AG20443 (cell line): ENCODE results near the gene PIAS4.

Source experiments
- DNase-seq: peaks from one replicate; pipeline ENCODE4 v3.0.0; 2012; ENCODE audit warnings: low spot score, mixed read lengths

Gene PIAS4

GRCh38 chr19:3977242-3978143 lies 30.0 kb upstream of the PIAS4 start:
- DNase-seq = no peak

- DNase-seq = no peak
Measured at GRCh38 chr19:3978145-3978544, 29.4 kb upstream of the PIAS4 start.

DNA sequence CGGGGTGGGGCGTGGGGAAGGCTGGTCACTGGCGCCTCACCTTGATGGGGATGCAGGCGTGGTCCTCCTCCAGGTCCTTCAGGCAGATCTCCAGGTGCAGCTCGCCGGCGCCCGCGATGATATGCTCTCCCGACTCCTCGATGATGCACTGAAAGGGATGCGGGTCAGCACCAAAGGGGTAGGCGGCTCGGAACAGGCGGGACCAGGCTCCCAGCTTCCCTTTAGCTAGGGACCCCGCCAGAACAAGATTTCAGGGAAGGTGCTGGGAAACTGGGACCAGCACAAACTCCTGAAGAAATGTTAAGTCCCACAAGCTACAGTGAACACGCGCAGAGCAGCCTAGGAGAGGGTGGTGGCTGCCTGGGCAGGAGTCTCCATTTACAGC lies 28.3 kb upstream of the PIAS4 start:
- DNase-seq = no peak

DNA sequence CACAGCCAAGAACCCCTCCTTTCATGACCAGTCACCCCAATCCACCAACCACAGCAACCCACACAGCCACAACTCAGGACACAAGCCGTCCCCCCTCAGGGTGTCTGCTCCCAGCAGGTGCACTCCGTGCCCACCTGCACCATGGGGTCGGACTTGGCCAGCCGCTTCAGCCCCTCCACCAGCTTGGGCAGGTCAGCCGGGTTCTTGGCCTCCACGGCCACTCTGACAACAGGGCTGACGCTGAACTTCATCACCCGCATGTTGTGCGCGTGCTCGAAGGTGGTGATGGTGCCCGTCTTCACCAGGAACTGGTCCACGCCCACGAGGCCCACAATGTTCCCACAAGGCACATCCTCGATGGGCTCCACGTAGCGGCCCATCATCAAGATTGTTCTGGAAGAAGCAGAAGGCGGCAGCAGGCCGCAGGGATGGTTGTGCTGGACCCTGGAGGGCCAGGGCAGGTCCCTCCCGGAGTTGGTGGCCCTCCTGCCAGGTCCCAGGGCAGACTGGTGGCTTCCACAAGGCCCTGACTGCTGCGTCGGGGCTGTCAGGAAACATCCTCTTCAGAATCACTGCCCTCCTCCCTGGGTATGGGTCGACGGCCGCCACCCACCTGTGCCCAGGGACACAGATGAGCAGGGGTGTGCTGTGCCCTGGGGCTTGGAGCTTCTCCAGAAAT lies 27.7 kb upstream of the PIAS4 start:
- peak; percentile 3 for DNase-seq

DNA sequence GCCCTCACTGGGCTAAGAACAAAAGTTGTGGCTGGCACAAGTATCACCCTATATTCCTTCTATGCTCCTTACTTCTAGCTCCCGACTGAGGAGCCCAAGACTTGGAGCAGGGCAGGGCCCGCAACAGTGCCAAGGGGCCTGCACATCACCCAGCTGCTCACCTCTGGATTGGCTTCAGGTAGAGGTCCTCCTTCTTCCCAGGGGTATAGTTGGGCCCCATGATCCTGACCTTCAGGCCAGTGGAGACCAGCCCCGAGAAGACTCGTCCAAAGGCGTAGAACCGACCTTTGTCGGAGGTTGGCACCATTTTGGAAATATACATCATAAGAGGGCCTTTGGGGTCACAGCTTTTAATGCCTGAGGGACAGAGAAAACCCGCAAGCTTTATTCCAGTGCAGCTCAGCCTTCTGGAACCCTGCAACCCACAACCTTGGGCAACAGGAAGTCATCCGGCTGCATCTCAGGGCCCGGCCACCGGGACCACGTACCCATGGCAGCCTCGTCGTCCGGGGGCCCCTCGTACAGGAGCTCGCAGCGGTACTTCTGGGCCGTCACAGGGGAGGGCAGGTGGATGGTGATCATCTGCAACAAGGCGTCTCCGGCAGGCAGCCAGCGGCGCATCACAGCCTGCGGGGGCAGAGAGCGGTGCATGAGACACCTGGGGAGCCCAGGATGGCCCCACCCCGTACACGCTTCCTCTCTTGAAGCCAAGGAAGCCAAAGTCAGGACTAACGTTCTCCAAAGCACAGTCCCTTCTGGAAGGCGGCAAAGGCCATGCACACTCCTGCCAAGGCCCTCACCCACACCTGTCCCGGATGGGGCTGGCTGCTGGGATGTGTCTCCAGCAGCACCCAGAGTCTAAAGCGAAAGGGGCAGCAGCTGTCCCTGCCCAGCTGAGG lies 26.9 kb upstream of the PIAS4 start:
- DNase-seq = peak; percentile 3

DNA sequence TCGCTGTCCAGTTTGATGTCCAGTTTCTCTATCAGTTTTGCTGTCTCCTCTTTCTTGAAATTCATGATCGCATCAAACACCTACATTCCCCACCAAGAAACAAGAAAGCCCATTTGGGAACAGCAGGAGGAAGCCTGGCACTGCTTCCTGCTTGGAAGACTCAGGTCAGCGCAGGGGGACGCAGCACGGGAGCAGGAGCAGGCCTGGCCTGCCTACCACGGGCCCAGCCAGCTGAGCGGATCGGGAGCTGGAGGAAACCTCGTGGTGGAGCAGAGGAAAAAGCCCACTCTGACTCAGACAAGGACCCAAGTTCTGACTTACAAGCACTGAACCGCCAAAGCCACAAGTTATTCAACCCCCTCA lies 26.2 kb upstream of the PIAS4 start:
- DNase-seq = no peak

DNA sequence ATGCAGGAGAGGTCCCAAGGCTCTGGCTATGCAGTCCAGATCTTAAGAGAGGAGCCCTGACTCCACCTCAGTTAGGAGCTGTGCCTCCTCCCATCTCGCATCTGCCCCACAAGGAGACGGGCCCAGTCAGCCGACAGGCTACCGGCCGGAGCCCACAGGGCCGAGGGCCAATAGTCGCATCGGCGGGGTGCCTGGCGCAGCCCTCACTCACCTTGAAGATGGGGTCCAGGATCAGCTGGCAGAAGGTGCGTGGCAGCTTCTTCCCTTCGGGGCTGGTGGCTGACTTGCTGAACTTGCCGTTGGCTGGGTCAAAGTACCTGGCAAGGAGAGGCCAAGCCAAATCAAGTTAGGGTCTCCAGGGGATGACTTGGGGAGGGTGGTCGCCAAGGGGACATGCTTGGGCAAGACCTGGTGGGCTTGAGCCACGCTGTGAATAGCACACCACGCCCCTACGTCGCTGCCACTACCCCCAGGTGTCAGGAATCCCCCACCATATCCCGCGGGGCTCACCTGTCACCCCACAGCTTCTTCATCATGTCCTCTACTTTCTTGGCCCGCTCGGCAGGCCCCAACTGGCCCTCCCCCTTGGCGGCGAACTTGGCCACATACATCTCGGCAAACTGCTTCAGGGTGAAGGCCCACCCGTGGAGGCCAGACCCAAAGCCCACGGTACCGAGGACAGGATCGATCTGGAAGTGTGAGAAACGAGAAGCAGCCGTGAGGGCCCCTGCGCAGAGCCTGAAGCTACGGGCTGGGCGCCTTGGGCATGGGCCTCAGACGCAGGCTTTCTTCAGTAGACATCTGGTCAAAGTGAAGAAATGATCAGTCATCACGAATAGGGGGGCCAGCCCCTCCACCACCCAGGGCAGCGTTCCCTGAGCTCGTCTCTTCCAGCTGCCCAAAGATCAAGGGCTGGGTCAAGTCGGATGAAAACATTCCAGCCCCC lies 25.5 kb upstream of the PIAS4 start:
- peak; percentile 4 for DNase-seq

GRCh38 chr19:3982701-3983541 lies 24.6 kb upstream of the PIAS4 start:
- DNase-seq = peak; percentile 51

DNA sequence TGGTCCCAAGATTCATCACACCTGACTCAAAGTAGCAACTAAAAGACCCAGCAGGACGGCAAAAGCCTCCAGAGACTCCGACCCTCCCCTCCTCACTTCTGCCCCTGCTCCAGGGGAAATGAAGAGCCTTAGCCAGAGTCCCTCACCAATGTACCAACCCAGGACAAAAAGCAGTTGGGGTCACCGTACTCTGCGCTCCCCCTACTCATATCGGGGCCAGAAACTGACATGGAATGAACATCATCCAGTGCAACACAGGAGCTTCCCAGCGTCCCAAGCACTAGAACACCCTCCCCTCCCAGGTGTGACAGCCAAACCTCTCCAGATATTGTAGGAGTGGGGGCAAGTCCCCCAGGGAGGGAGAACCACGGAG lies 24.0 kb upstream of the PIAS4 start:
- DNase-seq = peak; percentile 3

GRCh38 chr19:3983936-3984583 lies 23.5 kb upstream of the PIAS4 start:
- DNase-seq = peak; percentile 47

- peak; percentile 3 for DNase-seq
Measured at GRCh38 chr19:3984584-3984907, 23.0 kb upstream of the PIAS4 start.

DNA sequence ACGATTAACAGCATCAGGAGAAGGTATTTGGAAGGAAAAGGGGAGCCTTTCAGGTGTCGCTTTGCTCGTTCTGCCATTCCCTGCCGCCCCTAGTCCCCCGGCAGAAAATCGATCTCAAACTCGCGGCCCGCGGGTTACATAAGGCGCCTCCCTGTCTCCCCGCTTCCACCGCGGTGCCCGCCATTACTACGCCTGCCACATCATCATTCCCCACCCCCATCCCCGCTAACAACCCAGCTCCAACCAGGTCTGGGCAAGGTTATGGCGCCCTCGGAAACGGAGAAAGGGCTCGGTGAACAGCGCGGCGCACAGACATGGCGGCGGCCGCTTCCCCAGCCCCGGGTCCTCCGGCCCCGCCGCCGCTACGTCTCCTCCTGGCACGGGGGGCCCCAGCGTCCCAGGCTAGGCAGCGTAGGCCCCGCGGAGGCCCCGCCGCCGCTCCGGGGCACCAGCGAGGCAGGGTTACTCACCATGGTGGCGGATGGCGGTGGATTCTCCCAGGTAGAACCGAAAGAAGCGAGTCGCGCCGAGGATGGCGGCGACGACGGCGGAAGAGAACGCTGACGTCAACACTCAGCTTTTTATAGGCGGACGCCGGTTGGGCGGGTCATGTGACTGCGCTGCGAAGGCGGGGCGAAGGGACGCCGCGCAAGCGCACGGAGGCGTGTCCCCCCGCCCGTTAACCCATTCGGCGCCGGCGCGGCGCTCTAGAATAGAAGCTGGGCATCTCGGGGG lies 22.5 kb upstream of the PIAS4 start, which contains the start of gene EEF2:
TSS of gene EEF2 (minus strand) at position 556 of the 735 bp plus-strand sequence. CDS start at position 473, 83 bp downstream.
- DNase-seq = peak; percentile 98

- DNase-seq = no peak
Measured at GRCh38 chr19:3985643-3986259, 21.8 kb upstream of the PIAS4 start.

- DNase-seq = peak; percentile 67
Measured at GRCh38 chr19:3986260-3987041, 21.1 kb upstream of the PIAS4 start.

- DNase-seq = peak; percentile 90
Measured at GRCh38 chr19:3987619-3988371, 19.7 kb upstream of the PIAS4 start.

- no peak for DNase-seq
Measured at GRCh38 chr19:3990815-3991117, 16.8 kb upstream of the PIAS4 start.

DNA sequence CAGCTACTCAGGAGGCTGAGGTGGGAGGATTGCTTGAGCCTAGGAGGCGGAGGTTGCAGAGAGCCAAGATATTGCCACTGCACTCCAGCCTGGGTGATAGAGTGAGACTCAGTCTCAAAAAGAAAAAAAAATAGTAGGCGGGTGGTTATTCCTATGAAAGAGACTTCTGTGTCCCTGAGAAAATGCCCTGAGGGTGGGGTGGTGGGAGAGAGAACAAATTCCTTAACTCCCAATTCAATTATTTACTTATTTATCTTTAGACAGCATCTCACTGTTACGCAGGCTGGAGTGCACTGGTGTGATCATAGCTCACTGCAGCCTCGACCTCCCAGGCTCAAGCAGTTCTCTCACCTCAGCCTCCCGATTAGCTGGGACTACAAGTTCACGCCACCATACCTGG lies 11.9 kb upstream of the PIAS4 start:
- no peak for DNase-seq
